HepG2 (cell line): ENCODE measurements around the gene INO80. TPM values are rescaled to one million over a fixed set of nuclear protein-coding genes. Genes with fewer than 3 reads are reported as not detected.

ENCODE experiments used
- ATAC-seq: fragments of 200-7000 bp; cut with Tn5 transposase; 3 replicates; pipeline ENCODE4 v1.9.1; 2020; ENCODE audit warnings: mild to moderate bottlenecking, moderate library complexity
- BruUV-seq: library from RNA; stranded (reverse); fragments of 400-500 nt; replicated peaks from 2 replicates; lab custom pipeline; 2021; lab: Mats Ljungman, UMichigan
- CTCF ChIA-PET: fragments of 300-600 bp; formaldehyde crosslinking; extraction: SDS; loops from one replicate; lab custom pipeline; 2021; ENCODE audit warnings: low total read pairs, inconsistent platforms, low intra/inter-chr PET ratio; lab: Yijun Ruan, JAX
- POLR2A ChIA-PET: fragments of 350-600 bp; sonication (Branson Sonifier 250); formaldehyde crosslinking; loops from one replicate; lab custom pipeline; 2020; ENCODE audit warnings: antibody characterized with exemption, inconsistent platforms; lab: Yijun Ruan, JAX
- DNase-seq: peaks from one replicate; pipeline ENCODE4 v3.0.0-alpha.2; 2015; ENCODE audit warnings: low spot score
- FAIRE-seq: peaks from 3 replicates; lab custom pipeline; 2011; peaks lifted over from hg19 to GRCh38; lab: Jason Lieb, UNC
- H2AFZ ChIP-seq: one replicate; pipeline ENCODE4 v1.6.1; 2011; ENCODE audit warnings: low read length, inconsistent platforms
- H3K27ac ChIP-seq: fragments of 300-600 bp; 3 replicates; pipeline ENCODE4 v1.8.0; 2011; ENCODE audit warnings: mixed run types, mild to moderate bottlenecking, mixed read lengths, low read length, inconsistent platforms; ENCODE audit not compliant: insufficient read depth; ENCODE audit errors: extremely low read length
- H3K27me3 ChIP-seq, 2 experiments: fragments of 200-600 bp in 1 of 2; 2 replicates in 1 of 2; 3 replicates in 1 of 2; pipeline versions ENCODE4 v1.6.0 to v1.8.0; 2011; ENCODE audit warnings: low read length in 2 of 2, mild to moderate bottlenecking in 2 of 2, moderate library complexity in 2 of 2, inconsistent platforms in 1 of 2; ENCODE audit not compliant: insufficient read depth in 2 of 2, control insufficient read depth in 1 of 2
- H3K36me3 ChIP-seq, 2 experiments: fragments of 200-600 bp in 1 of 2; replicated peaks in 1 of 2; 2 replicates in 1 of 2; 3 replicates in 1 of 2; pipeline versions ENCODE4 v1.5.1 to v1.8.0; 2011; ENCODE audit warnings: low read length in 2 of 2, inconsistent platforms in 1 of 2; ENCODE audit not compliant: insufficient read depth in 2 of 2, control insufficient read depth in 1 of 2
- H3K4me1 ChIP-seq: 2 replicates; pipeline ENCODE4 v1.5.1; 2012; ENCODE audit warnings: low read length, inconsistent platforms; ENCODE audit not compliant: insufficient read depth
- H3K4me2 ChIP-seq: 2 replicates; pipeline ENCODE4 v1.6.0; 2011; ENCODE audit warnings: low read depth, low read length, inconsistent platforms
- H3K4me3 ChIP-seq, 3 experiments: fragments of 200-600 bp in 1 of 3; sonication (generic), shearing (Covaris generic) in 1 of 3; replicated peaks in 1 of 3; 2 replicates each; pipeline ENCODE4 v1.5.1; 2011 to 2016; ENCODE audit warnings: low read length in 3 of 3, inconsistent platforms in 2 of 3, low read depth in 2 of 3, mild to moderate bottlenecking in 2 of 3, control low read depth in 1 of 3, mixed read lengths in 1 of 3; ENCODE audit not compliant: insufficient read depth in 1 of 3
- H3K79me2 ChIP-seq: one replicate; pipeline ENCODE4 v1.6.1; 2011; ENCODE audit warnings: low read length, inconsistent platforms; ENCODE audit not compliant: insufficient read depth
- H3K9ac ChIP-seq: 2 replicates; pipeline ENCODE4 v1.6.0; 2011; ENCODE audit warnings: mild to moderate bottlenecking, low read depth, low read length, inconsistent platforms; ENCODE audit not compliant: insufficient read depth
- H3K9me3 ChIP-seq: 2 replicates; pipeline ENCODE4 v1.5.1; 2012; ENCODE audit warnings: mild to moderate bottlenecking, low read length
- H4K20me1 ChIP-seq: 2 replicates; pipeline ENCODE4 v1.6.0; 2011; ENCODE audit warnings: inconsistent platforms, mild to moderate bottlenecking, low read length, moderate library complexity; ENCODE audit not compliant: insufficient read depth
- ATF7-NPFF ChIP-seq: sonication (generic); formaldehyde crosslinking; IDR thresholded peaks from 2 replicates; pipeline ENCODE4 v1.8.1; 2023; ENCODE audit warnings: mild to moderate bottlenecking, low read depth, missing genetic modification reagents, moderate library complexity
- CBX1 ChIP-seq: IDR thresholded peaks from one replicate; pipeline ENCODE4 v1.6.1; 2016; ENCODE audit warnings: antibody characterized with exemption, low read depth
- ETV5 ChIP-seq: IDR thresholded peaks from 2 replicates; pipeline ENCODE4 v1.6.1; 2018; ENCODE audit warnings: missing biosample characterization, missing genetic modification reagents, inconsistent platforms, borderline replicate concordance
- HOXA5 ChIP-seq: sonication (generic); formaldehyde crosslinking; IDR thresholded peaks from 2 replicates; pipeline ENCODE4 v1.4.0; 2020; ENCODE audit warnings: missing genetic modification reagents
- KMT2B ChIP-seq: IDR thresholded peaks from 2 replicates; pipeline ENCODE4 v1.6.1; 2016; ENCODE audit warnings: missing genetic modification reagents, missing compliant biosample characterization
- PCBP1 ChIP-seq: fragments of 200-400 bp; formaldehyde crosslinking; IDR thresholded peaks from 2 replicates; pipeline ENCODE4 v1.6.1; 2017; ENCODE audit warnings: mild to moderate bottlenecking, low read depth, low read length, borderline replicate concordance
- SATB2 ChIP-seq: sonication (generic); formaldehyde crosslinking; IDR thresholded peaks from 2 replicates; pipeline ENCODE4 v1.5.0; 2020; ENCODE audit warnings: missing genetic modification reagents
- SKI ChIP-seq: fragments of 450-650 bp; IDR thresholded peaks from one replicate; pipeline ENCODE4 v1.6.1; 2018; ENCODE audit warnings: mild to moderate bottlenecking; ENCODE audit not compliant: partially characterized antibody
- ZBTB7B ChIP-seq: sonication (generic); formaldehyde crosslinking; IDR thresholded peaks from 2 replicates; pipeline ENCODE4 v1.4.0; 2020; ENCODE audit warnings: missing genetic modification reagents
- ZMAT5 ChIP-seq: sonication (generic); formaldehyde crosslinking; IDR thresholded peaks from 2 replicates; pipeline ENCODE4 v1.5.0; 2020; ENCODE audit warnings: mild to moderate bottlenecking, low read depth, missing genetic modification reagents, borderline replicate concordance
- ZNF124 ChIP-seq: sonication (generic); formaldehyde crosslinking; IDR thresholded peaks from 2 replicates; pipeline ENCODE4 v1.4.0; 2020; ENCODE audit warnings: missing genetic modification reagents
- ZNF234 ChIP-seq: sonication (generic); formaldehyde crosslinking; conservative IDR thresholded peaks from 2 replicates; pipeline ENCODE4 v1.5.1; 2020; ENCODE audit warnings: mild to moderate bottlenecking, missing genetic modification reagents
- ZNF543 ChIP-seq: sonication (generic); formaldehyde crosslinking; IDR thresholded peaks from 2 replicates; pipeline ENCODE4 v1.4.0; 2020; ENCODE audit warnings: mild to moderate bottlenecking, missing genetic modification reagents
- ZNF674 ChIP-seq: sonication (generic); formaldehyde crosslinking; IDR thresholded peaks from 2 replicates; pipeline ENCODE4 v1.5.0; 2020; ENCODE audit warnings: low read depth, mild to moderate bottlenecking, missing genetic modification reagents
- ZNF768 ChIP-seq: sonication (generic); formaldehyde crosslinking; IDR thresholded peaks from 2 replicates; pipeline ENCODE4 v1.4.0; 2020; ENCODE audit warnings: missing genetic modification reagents
- ZNF775 ChIP-seq: sonication (generic); formaldehyde crosslinking; IDR thresholded peaks from 2 replicates; pipeline ENCODE4 v1.4.0; 2020; ENCODE audit warnings: missing genetic modification reagents, mild to moderate bottlenecking, moderate library complexity, borderline replicate concordance
- WGBS: methylation state at CpG from one replicate; pipeline ENCODE4 v1.1.6; 2017; ENCODE audit warnings: low lambda C conversion rate; 5-methylcytosine and 5-hydroxymethylcytosine counted together
- in situ Hi-C: cut with HindIII; loops from 2 replicates; pipeline ENCODE4 v1.10.0; 2017; ENCODE audit warnings: low pct_unique_long_range_greater_than_20kb; ENCODE audit not compliant: extremely low pct_ligation_motif_present
- intact Hi-C: fragments of 100-400 bp; cut with micrococcal nuclease; formaldehyde crosslinking; loops from one replicate; pipeline ENCODE4 v1.10.0; 2022; ENCODE audit not compliant: unreplicated experiment
- polyA plus RNA-seq, 8 experiments: library from polyadenylated mRNA; depleted of rRNA in 3 of 8; stranded (reverse) in 7 of 8; unstranded in 1 of 8; fragments of >200 nt; fragmentation: Illumina TruSeq in 4 of 8; extraction: Trizol in 4 of 8; gene quantifications; 2 replicates each; pipeline versions ENCODE4 v1.2.1 to v1.2.3, GENCODE V29; 2011 to 2016; ENCODE audit warnings: low read depth in 4 of 8, missing spikeins in 1 of 8, mixed read lengths in 1 of 8; ENCODE audit not compliant: insufficient read depth in 1 of 8
- total RNA-seq, 5 experiments: library from RNA; depleted of rRNA; stranded (reverse); fragments of >200 nt; fragmentation: Illumina TruSeq; extraction: Trizol; gene quantifications; 2 replicates each; pipeline ENCODE4 v1.2.3, GENCODE V29; 2016; ENCODE audit warnings: low read depth in 1 of 5
- TF ChIP-seq, protein P1 (sequence below): sonication (generic); formaldehyde crosslinking; IDR thresholded peaks from 2 replicates; pipeline ENCODE4 v1.5.1; 2020; ENCODE audit warnings: missing genetic modification reagents, mild to moderate bottlenecking, borderline replicate concordance
- TF ChIP-seq, protein P2 (sequence below): sonication (generic); formaldehyde crosslinking; conservative IDR thresholded peaks from 2 replicates; pipeline ENCODE4 v1.8.0; 2022; ENCODE audit warnings: low read depth, missing genetic modification reagents

The INO80 gene
- total and polyA plus RNA-seq, 2 of the 13 experiments (the other 11 are each of a cell fraction or from before 2014, with no cell fraction given) = 3.6 to 14.8 TPM

DNA sequence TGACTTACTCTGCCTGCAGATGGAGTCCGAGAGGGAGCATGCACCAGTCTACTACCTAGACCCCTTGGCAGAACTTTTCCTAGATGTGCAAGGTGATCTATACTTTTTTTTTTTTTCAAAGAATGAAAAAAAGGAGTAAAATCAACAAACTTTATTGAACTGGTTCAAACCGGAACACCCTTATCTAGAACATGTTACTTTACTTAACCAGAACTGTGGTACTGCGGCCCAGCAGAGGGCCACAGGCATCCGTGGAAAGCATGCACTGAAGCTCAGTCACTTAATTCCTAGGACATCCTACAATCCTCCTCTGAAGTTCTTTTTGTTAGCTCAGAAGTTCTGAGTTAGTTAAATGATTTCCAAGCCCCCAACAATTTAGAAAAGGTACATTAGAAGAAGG lies 141.2 kb downstream of the INO80 start (continued):
- no peak for TF ChIP-seq CBX1
- TF ChIP-seq ATF7-NPFF (CRISPR knock-in tag) = no peak
- TF ChIP-seq ZNF768 (CRISPR knock-in tag) = no peak
- TF ChIP-seq ETV5 (CRISPR knock-in tag) = no peak
- no peak for TF ChIP-seq ZNF674 (CRISPR knock-in tag)
- no peak for TF ChIP-seq KMT2B (CRISPR knock-in tag)
- TF ChIP-seq ZNF775 (CRISPR knock-in tag) = no peak

GRCh38 chr15:40969363-40969762 lies 146.7 kb downstream of the INO80 start:
- in situ Hi-C loops = no loop called here
- Histone ChIP-seq H3K27ac (no peak overlapping the region), H3K9ac (no peak overlapping the region)
- CTCF ChIA-PET = no interaction called here
- BruUV-seq = no TSS peak
- TF ChIP-seq SKI (no peak), SATB2 (CRISPR knock-in tag) (no peak), ZNF543 (no peak), ZNF234 (CRISPR knock-in tag) (no peak), ZNF124 (CRISPR knock-in tag) (no peak), ZBTB7B (CRISPR knock-in tag) (no peak), PCBP1 (no peak), ZMAT5 (CRISPR knock-in tag) (no peak), HOXA5 (no peak)
- TF ChIP-seq, protein P1, sequence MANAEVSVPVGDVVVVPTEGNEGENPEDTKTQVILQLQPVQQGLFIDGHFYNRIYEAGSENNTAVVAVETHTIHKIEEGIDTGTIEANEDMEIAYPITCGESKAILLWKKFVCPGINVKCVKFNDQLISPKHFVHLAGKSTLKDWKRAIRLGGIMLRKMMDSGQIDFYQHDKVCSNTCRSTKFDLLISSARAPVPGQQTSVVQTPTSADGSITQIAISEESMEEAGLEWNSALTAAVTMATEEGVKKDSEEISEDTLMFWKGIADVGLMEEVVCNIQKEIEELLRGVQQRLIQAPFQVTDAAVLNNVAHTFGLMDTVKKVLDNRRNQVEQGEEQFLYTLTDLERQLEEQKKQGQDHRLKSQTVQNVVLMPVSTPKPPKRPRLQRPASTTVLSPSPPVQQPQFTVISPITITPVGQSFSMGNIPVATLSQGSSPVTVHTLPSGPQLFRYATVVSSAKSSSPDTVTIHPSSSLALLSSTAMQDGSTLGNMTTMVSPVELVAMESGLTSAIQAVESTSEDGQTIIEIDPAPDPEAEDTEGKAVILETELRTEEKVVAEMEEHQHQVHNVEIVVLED (CRISPR knock-in tag) = no peak
- TF ChIP-seq, protein P2, sequence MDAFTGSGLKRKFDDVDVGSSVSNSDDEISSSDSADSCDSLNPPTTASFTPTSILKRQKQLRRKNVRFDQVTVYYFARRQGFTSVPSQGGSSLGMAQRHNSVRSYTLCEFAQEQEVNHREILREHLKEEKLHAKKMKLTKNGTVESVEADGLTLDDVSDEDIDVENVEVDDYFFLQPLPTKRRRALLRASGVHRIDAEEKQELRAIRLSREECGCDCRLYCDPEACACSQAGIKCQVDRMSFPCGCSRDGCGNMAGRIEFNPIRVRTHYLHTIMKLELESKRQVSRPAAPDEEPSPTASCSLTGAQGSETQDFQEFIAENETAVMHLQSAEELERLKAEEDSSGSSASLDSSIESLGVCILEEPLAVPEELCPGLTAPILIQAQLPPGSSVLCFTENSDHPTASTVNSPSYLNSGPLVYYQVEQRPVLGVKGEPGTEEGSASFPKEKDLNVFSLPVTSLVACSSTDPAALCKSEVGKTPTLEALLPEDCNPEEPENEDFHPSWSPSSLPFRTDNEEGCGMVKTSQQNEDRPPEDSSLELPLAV (CRISPR knock-in tag) = no peak
- TF ChIP-seq, all 625 proteins: peak for 0
- ATAC-seq (no peak), FAIRE-seq (no peak), DNase-seq (no peak)
- H3K27me3 ChIP-seq = peaks cover 1 to 16% of the 10 kb centered on the region in 2 experiments; a peak in 3 of 5 replicates
- no peak overlapping the region for H3K4me3 ChIP-seq
- H3K79me2 ChIP-seq = no peaks in the 10 kb centered on the region
- intact Hi-C loops = no loop called here
- H4K20me1 ChIP-seq = no peaks in the 10 kb centered on the region
- no peak overlapping the region for H3K4me2 ChIP-seq
- no peaks in the 10 kb centered on the region for H3K4me1 ChIP-seq
- H3K9me3 ChIP-seq = no peaks in the 10 kb centered on the region
- H2AFZ ChIP-seq = no peak overlapping the region
- 55% methylated on average over 8 of the region's 8 CpGs for WGBS
- POLR2A ChIA-PET = no interaction called here
- no peaks in the 10 kb centered on the region for H3K36me3 ChIP-seq
